Stimulated activated naive CD8-positive, alpha-beta T cell treated with anti-CD3 and anti-CD28 coated beads, Interleukin-15, Interleukin-2, amounts not matched to agents 100 ng/mL and 50 ng/mL, for 24 hours (primary cell): Measurements from ENCODE around the gene MAML2.

Source experiments
- H3K27ac Mint-ChIP-seq: one replicate; pipeline ENCODE4 v1.8.0; 2021; ENCODE audit warnings: mild to moderate bottlenecking, mixed read lengths
- H3K27me3 Mint-ChIP-seq: one replicate; pipeline ENCODE4 v1.8.0; 2021; ENCODE audit warnings: mixed read lengths
- H3K36me3 Mint-ChIP-seq: one replicate; pipeline ENCODE4 v1.8.0; 2021; ENCODE audit warnings: low read depth, mixed read lengths
- H3K4me1 Mint-ChIP-seq: one replicate; pipeline ENCODE4 v1.8.0; 2021; ENCODE audit warnings: low read depth, mixed read lengths
- H3K4me3 Mint-ChIP-seq: one replicate; pipeline ENCODE4 v1.8.0; 2021; ENCODE audit warnings: mild to moderate bottlenecking, mixed read lengths
- H3K9me3 Mint-ChIP-seq: one replicate; pipeline ENCODE4 v1.8.0; 2021; ENCODE audit warnings: mixed read lengths

MAML2 gene

DNA sequence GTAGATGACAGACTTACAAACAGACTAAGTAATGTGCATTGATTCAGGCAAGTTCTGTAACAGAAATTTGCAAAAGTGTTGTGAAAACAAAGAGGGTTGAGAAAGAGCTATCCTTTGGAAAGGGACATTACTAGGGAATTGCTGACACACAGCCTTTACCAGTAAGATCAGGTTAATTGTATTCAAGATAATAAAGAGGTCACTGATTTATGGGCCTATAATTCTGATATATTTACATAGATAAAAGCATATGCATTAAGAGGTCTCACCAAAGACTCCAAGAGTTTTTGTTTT, 138.7 kb downstream of the MAML2 start:
- H3K36me3 Mint-ChIP-seq = peaks cover 20% of the 10 kb centered on the region

DNA sequence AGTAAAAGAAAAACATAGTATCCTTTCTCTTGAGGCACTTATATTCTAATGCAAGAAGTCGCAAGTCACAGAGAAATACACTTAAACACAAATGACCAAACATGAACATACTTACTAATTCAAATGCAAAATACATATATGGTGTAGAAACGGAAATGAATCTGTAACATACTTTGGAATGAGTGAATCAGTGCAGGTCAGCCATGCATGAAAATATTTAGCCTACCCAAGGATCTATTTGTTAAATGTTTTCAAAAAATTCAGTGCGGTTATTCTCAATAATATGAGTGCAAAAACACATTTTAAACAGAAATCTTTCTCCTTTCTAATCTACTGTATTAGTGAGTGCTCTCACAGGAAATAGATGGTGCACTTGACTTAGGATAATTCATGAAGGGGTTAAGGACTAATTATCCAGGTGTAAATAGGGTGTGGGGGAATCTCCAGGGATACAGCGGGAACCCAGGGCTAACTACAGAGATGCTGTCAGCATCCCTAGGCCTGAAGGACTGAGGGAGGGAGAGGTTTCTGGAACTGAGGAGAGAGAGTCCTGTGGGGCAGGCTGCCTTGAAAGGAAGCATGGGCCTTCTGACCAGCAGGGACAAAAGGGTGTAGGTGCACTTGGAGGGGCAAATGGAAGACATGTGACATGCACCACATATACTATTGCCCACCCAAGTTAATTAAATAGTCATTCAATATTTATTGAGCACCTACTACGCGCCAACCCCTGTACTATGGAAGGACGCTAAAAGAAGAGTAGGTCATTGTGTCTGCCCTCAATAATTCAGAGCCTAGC, 139.2 kb downstream of the MAML2 start:
- Mint-ChIP-seq H3K36me3 (peaks cover 22% of the 10 kb centered on the region), H3K4me1 (peaks cover 93% of the 10 kb centered on the region), H3K27ac (peak overlapping the region; percentile 92), H3K9me3 (no peaks in the 10 kb centered on the region), H3K27me3 (no peaks in the 10 kb centered on the region), H3K4me3 (peak overlapping the region; percentile 59)

More for the DNA sequence above, 138.7 kb downstream of the MAML2 start:
- peak overlapping the region; percentile 92 for H3K27ac Mint-ChIP-seq
- H3K4me1 Mint-ChIP-seq = peaks cover 93% of the 10 kb centered on the region
- no peaks in the 10 kb centered on the region for H3K27me3 Mint-ChIP-seq
- H3K9me3 Mint-ChIP-seq = no peaks in the 10 kb centered on the region
- H3K4me3 Mint-ChIP-seq = peak overlapping the region; percentile 59

DNA sequence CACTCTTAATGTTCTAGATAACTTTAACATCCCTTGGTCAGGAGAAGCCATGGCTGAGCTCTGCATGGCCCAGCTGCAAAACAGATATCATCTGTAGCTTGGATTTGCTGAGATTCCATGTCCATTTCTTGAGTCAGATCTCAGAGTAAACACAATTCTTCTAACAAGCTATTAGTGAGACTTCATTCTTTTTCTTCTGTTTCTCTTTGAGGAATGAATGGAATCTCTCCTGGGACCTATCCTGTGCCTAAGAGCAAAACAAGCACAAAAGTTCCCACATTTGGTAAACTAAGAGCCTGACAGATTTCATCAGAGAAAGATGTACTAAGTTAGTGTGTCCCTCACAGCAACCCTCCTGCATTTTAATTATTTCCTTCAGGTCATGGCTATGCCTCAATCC, 142.8 kb downstream of the MAML2 start:
- peaks cover 93% of the 10 kb centered on the region for H3K4me1 Mint-ChIP-seq
- no peaks in the 10 kb centered on the region for H3K9me3 Mint-ChIP-seq
- peak overlapping the region; percentile 93 for H3K27ac Mint-ChIP-seq
- no peaks in the 10 kb centered on the region for H3K27me3 Mint-ChIP-seq
- peaks cover 22% of the 10 kb centered on the region for H3K36me3 Mint-ChIP-seq
- H3K4me3 Mint-ChIP-seq = no peak overlapping the region

DNA sequence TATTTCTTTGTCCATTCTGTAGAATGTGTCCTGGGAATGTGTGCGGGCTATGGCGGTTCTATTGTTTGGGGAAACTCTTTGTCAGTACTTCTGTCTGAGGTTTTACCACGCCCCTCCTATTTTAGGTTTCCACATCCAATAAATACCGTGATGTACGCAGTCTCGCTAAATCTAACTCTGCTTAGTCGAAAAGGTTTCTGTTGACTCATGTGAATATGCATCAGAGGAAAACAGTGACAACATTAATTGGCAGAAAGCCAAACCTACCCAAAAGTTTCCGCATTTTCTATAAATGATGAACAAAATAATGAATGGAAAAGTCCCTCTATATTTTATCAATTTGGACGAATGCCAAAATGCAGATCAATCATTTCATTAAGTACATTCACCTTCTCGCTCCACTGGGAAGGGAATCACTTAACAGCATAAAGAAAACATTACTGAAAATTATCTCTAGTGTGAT, 143.4 kb downstream of the MAML2 start:
- Mint-ChIP-seq H3K4me3 (peak overlapping the region; percentile 51), H3K27ac (peak overlapping the region; percentile 93), H3K4me1 (peaks cover 93% of the 10 kb centered on the region)

DNA sequence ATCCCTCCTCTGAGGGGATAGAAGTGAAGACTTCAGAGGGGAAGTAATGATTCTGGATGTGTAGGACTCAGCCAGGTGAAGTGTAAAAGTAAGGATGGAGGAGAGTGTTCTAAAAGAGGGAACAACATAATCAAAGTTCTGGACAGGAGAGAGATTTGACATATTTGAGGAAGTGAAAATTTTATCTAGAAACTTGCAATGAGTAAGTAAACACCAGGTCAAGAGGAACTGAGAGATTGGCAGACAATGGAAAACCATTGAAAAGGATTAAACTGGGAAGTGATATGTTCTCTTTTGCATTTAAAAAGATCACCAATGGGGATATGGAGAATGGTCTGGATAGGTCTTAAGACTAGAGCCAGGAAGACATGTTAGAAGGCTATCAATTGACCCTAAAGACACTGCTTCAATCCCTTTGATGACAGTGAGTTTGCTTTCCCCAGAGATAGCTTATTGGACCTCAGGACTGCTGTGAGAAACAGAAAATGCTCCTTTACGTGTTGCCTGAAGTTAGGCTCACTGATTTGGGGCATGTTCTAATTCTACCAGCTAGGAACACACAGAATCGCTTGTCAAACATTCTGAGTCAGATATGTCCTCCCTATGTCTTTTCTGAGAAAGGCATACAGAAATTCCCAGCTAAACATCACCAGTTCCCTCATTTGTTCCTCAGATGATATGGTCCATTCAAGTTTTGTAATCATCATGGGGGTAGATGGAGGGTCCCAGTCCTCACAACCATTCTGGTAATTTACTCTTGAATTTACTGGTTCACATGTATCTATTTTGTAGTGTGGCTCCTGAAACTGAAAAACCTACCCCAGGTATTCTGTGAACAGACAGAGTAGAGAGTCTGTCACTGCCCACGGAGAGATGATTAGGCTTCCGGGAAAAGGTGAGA, 144.9 kb downstream of the MAML2 start:
- no peaks in the 10 kb centered on the region for H3K27me3 Mint-ChIP-seq
- peak overlapping the region; percentile 89 for H3K27ac Mint-ChIP-seq
- peaks cover 22% of the 10 kb centered on the region for H3K36me3 Mint-ChIP-seq
- H3K9me3 Mint-ChIP-seq = no peaks in the 10 kb centered on the region
- peaks cover 93% of the 10 kb centered on the region for H3K4me1 Mint-ChIP-seq
- peak overlapping the region; percentile 40 for H3K4me3 Mint-ChIP-seq

More for the DNA sequence above, 143.4 kb downstream of the MAML2 start:
- no peaks in the 10 kb centered on the region for H3K27me3 Mint-ChIP-seq
- no peaks in the 10 kb centered on the region for H3K9me3 Mint-ChIP-seq
- peaks cover 22% of the 10 kb centered on the region for H3K36me3 Mint-ChIP-seq

DNA sequence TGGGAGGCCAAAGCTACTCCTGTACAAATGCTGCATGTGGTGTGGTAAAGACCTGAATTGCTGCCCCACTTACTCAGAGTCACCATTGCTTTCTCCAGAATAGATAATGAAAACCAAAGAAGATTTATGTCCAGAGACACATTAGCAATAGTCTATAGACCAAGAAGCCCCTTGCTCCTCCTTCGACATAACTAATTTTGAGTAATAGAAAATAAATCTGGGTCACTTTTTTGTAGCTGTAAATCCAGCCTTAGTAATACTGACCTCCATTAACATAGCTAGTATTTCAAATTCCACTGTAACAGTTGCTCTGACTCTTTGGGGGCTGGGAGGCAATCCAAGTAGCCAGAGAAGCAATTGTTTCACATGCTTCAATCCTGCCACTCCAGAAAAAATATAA, 145.9 kb downstream of the MAML2 start:
- no peaks in the 10 kb centered on the region for H3K9me3 Mint-ChIP-seq
- no peaks in the 10 kb centered on the region for H3K27me3 Mint-ChIP-seq
- H3K4me1 Mint-ChIP-seq = peaks cover 91% of the 10 kb centered on the region

DNA sequence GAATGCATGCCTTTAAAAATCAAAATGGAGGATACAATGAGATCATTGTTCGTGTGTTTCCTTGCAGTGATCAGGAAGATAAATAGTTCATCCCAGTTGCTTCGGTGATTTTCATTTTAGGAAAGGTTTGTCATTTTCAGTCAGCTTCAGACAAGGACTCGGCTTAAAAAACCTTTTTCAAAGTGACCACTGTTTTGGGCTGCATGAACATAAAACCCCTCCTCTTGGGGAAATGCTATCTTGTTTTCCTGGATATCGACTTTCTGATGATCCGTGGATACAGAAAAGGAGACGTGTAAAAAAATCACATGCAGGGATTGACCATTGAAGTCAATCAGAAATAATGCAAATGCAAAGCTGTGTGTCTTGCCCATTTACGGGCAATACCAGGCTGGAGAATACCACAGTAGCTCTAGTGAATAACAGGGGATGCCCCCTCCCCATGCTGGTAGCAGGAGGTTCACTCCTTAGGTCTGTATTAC, 146.8 kb downstream of the MAML2 start:
- H3K27me3 Mint-ChIP-seq = no peaks in the 10 kb centered on the region
- no peak overlapping the region for H3K4me3 Mint-ChIP-seq
- H3K9me3 Mint-ChIP-seq = no peaks in the 10 kb centered on the region
- H3K36me3 Mint-ChIP-seq = peaks cover 23% of the 10 kb centered on the region
- H3K4me1 Mint-ChIP-seq = peaks cover 94% of the 10 kb centered on the region
- H3K27ac Mint-ChIP-seq = peak overlapping the region; percentile 58

More for the DNA sequence above, 145.9 kb downstream of the MAML2 start:
- Mint-ChIP-seq H3K4me3 (no peak overlapping the region), H3K27ac (peak overlapping the region; percentile 89), H3K36me3 (peaks cover 22% of the 10 kb centered on the region)

DNA sequence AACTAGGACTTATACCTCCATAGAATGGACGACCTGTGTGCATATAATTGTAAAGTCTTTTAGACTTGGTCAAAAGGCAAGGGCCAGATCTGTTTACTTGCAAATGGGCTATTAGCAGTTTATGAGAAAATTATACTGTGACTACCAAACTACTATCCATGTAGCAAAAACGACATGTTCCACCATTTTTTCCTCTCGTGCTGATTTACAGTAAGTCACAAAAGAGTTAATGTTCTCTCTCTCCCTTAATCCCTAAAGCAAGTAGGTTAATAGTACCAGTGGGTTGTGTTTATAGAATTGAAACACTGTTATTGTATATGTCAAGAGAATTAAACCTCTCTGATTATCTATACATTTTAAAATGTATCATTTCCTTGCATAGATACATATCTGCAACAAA, 147.3 kb downstream of the MAML2 start:
- Mint-ChIP-seq H3K4me3 (no peak overlapping the region), H3K36me3 (peaks cover 23% of the 10 kb centered on the region), H3K9me3 (no peaks in the 10 kb centered on the region), H3K27ac (peak overlapping the region; percentile 58), H3K4me1 (peaks cover 94% of the 10 kb centered on the region), H3K27me3 (no peaks in the 10 kb centered on the region)

DNA sequence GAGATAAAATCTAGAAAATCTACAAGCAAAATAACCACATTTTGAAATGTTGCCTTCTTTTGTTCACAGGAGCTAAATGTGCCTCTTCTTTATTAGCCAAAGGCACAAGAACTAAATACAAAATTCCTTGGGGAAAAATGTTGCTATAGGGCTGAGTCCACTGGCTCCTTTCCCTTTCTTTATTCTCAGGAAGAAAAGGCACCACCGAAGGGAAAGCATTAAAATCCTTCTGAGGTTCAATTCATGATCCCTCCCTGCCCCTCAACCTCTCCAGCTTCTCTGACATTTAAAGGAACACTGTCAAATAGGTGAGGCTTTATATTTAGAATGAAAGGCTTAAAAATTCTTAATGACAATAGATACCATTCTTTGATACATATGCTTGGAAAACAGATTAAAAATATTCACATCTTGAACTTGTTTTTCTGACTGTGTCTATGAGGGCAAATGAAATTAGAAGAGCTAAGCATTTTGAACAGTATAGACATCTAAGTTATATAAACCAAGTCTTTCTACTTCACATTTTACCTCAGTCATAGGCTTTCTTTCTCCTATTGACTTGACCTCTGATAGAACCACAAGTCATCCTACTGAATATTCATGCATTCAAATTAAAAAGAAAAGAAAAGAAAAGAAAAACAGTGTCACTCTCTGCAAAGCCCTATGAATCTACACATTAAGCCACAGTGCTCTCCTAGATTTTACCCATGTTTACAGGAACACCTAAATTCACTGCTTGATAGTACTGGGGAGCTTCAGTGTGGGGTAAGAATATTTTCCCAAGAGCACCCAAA, 148.2 kb downstream of the MAML2 start:
- Mint-ChIP-seq H3K27me3 (no peaks in the 10 kb centered on the region), H3K4me1 (peaks cover 94% of the 10 kb centered on the region), H3K4me3 (peak overlapping the region; percentile 46), H3K27ac (peak overlapping the region; percentile 78), H3K9me3 (no peaks in the 10 kb centered on the region), H3K36me3 (peaks cover 19% of the 10 kb centered on the region)

DNA sequence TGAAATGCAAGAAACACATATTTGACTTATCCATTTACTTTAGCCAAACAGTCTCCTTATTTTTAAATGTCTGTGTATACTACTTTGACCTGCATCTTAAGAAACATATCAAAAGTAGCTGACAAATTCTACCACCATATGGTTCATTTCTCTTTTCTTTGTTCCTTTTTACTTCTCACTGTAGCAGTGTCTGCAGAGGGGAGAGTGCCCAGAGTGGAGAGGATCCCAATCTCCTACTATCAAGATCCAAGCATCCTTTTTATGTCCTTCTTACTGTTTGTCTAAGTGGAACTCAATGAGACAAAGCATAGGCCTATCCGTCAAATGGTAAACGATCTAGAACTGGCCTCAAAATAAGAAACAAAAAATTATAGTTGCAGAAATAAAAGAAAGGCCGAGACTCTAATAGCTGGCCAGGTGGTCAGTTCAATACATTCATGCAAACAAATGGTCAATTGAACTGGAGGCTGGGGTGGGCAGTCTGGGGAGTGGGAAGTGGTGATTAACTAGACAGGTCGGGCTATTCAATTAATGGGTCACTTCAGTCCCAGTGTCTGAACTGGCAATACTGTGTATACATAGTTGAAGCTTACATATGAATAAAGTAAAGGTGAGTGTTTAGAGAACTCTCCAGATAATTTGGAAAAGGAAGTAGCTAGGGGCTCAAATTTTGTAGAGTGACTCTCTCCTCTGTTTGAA, 149.1 kb downstream of the MAML2 start:
- Mint-ChIP-seq H3K27me3 (no peaks in the 10 kb centered on the region), H3K27ac (peak overlapping the region; percentile 78), H3K4me3 (peak overlapping the region; percentile 46), H3K4me1 (peaks cover 94% of the 10 kb centered on the region), H3K36me3 (peaks cover 12% of the 10 kb centered on the region), H3K9me3 (no peaks in the 10 kb centered on the region)

DNA sequence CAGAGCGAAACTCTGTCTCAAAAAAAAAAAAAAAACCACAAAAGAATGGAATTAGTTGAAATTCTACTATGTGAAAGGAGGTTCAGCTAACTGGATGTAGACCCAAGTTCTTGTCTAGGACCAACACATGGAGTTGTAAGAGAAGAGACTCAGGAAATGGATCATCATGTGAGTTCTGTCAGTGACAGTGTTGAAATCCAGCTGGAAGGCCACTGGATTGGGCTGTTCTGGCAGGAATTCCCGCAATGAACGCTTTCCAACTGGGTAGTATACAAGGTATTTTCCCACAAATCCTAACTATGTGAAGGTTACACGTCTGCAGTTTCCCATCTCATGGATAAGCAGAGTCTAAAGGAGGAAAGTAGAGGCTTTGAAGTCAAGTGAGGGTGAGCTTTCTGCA, 151.2 kb downstream of the MAML2 start:
- Mint-ChIP-seq H3K4me1 (peaks cover 94% of the 10 kb centered on the region), H3K27ac (no peak overlapping the region), H3K4me3 (no peak overlapping the region)

DNA sequence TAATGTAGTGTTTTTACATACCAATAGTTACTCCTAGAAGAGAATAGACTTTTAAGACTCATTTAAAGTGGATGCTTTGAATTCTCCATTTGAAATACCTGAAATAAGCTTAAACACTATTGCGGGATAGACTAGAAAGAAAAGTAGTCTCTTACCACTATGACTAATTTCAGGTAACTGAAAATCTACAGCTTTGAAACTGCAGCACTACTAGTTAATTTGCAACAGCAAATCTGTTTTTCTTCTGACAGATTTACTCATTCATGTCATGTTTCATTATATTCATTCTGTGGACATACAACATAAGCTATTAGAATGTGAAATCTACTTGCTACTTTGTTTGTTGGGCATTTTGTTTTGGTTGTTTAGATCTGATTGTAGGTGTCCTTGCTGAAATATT, 153.6 kb downstream of the MAML2 start:
- H3K4me1 Mint-ChIP-seq = peaks cover 92% of the 10 kb centered on the region
- peaks cover 21% of the 10 kb centered on the region for H3K36me3 Mint-ChIP-seq
- peak overlapping the region; percentile 99 for H3K27ac Mint-ChIP-seq
- peak overlapping the region; percentile 80 for H3K4me3 Mint-ChIP-seq
- H3K9me3 Mint-ChIP-seq = no peaks in the 10 kb centered on the region
- peaks cover 3% of the 10 kb centered on the region for H3K27me3 Mint-ChIP-seq

More for the DNA sequence above, 151.2 kb downstream of the MAML2 start:
- Mint-ChIP-seq H3K36me3 (peaks cover 17% of the 10 kb centered on the region), H3K27me3 (peaks cover 3% of the 10 kb centered on the region), H3K9me3 (no peaks in the 10 kb centered on the region)

DNA sequence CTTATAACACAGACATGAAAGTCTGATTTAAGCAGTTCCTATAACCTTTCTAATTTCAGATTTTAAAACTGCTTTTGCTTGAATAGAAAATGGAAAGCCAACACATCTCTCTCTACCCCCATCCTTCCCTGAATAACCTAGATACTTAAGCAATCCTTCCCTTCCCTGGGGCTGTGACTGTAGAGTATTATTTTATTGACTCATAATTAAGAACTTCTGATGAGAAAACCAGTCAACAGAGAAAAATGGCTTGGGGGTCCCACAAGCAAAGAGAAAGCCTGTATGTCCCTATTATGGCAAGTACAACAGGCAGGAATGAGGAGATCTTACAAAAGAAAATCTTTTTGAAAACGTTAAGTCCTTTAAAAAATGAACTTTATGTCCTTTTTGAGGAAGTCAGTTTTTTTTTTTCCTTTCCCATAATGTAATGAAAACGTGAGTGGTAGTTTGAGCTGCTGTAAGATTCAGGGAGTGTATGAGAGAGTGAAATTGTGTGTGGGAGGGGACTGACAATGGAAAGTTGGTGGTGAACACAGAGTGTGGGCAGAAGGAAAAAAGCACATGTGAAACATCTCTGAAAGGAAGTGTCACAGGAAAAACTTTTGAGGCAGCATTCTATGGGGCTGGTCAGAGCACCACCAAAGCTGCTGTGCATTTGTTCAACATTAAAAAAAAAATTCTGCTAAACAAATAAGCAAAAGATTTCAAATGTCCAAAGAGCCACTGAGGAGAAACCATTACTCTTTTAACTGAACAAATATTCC, 154.6 kb downstream of the MAML2 start:
- no peaks in the 10 kb centered on the region for H3K9me3 Mint-ChIP-seq
- H3K4me1 Mint-ChIP-seq = peaks cover 89% of the 10 kb centered on the region
- peaks cover 21% of the 10 kb centered on the region for H3K36me3 Mint-ChIP-seq
- peaks cover 3% of the 10 kb centered on the region for H3K27me3 Mint-ChIP-seq
- peak overlapping the region; percentile 80 for H3K4me3 Mint-ChIP-seq
- peak overlapping the region; percentile 99 for H3K27ac Mint-ChIP-seq
